GM21529 (cell line): Measurements from ENCODE around the gene POLR1A.

Experiments
- ATAC-seq: cut with Tn5 transposase; IDR thresholded peaks from one replicate; pipeline ENCODE4 v1.9.1; 2021; ENCODE audit not compliant: unreplicated experiment

POLR1A gene

DNA sequence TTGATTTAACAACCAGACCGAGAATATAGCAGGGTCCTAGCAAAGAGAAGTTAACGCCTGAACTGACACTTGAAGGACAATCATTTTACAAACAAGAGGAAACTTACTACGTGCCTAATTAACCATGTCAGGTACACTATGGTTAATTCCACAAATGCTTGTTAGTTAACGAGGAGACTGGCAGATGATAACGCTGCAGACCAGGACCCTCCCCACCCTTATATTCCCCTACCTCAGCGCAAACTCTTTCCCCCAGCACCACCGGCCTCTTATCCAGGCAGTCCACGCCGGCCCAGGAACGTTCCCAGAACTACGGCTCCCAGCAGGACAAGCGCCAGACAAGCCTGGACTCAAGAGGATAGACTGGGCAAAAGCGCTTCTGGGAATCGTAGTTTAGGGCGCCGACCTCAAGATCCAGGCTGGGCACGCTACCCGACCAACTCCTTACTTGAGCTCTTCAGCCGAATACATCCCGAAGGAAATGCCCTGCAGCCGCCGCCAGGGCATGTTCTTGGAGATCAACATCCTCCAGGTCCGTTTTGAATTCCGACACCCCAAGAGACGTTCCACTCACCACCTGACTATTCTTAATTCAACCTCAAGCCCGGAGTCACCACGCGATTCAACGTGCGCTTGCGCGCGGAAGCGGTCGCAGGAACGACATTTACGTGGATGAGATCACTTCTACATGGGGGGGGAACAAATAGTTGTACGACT, at the start of gene POLR1A:
TSS of gene POLR1A (minus strand) at position 635 of the 717 bp plus-strand sequence. CDS start at position 525, 110 bp downstream.
- ATAC-seq: peak; percentile 71

DNA sequence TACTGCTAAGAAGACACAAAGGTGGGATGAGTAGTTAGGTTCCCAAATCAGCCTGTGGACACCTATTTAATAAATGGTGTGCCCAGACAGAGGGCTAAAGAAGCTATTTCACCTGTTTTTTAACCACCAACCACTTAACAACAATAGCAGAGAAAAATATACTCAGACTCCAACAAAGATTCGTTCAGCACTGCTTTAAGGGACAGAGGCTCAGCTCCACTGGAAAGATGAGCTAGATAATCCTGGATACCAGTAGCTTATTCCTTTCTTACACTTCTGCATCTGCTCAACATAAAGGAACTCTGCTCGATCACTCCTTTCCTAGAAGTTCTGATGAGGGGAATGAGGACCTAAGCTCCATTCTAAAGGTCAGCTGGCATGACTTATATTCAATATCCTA, 44.8 kb upstream of the POLR1A start:
- ATAC-seq: no peak

- no peak for ATAC-seq
These were observed 42.1 kb upstream of the POLR1A start for GRCh38 chr2:86147793-86148192.

DNA sequence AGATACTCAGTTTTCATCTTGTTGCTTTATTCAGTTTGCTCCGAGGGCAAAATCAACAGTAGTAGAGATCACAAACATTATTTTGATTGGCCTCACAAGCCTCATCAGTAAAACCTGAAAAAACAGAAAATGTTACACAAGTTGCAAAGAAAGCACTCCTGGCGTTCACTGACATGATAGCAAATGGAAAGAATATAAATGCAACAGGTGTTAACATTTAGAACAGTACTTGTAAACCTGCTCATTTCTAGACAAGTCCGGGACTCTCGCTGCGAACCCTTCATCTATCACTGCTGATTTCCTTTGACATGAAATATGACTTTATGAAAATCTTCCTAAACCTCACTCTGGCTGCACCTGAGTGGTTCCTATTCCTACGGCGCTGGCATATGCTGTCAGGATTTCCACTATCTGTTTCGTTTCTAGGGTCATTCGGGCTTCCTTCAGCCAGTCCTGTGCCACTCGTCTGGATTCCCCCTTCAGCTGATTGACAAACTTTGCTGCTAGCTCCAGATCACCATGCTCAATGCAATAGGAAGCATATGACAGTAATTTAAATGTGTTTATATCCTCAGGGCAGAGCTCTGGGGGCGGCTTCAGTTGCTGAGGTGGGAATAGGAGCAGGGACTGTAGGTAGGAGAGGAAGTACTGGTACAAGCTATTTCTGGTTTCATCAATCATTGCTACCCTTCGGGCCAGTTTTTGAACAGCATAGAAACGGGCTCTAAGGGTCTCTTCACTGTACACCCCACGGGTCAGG, 38.4 kb upstream of the POLR1A start:
- no peak for ATAC-seq

DNA sequence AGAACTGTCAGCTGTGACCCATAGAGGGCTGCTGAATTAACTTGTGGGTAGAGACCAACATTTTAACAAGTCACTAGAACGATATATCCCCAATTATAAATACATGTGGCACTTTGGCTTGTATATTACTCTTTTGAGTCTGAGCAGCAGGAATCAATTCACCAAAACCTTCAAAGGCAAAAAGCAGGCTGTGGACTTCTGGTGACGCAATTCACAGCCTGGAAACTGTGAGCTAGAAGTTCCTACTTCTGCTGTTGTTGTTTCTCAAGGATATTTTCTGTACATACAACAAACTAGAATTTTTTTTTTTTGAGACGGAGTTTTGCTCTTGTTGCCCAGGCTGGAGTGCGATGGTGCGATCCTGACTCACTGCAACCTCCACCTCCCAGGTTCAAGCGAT, 37.6 kb upstream of the POLR1A start:
- no peak for ATAC-seq

GRCh38 chr2:86142436-86143257, 37.0 kb upstream of the POLR1A start:
- ATAC-seq: no peak

- no peak for ATAC-seq
These were observed 35.3 kb upstream of the POLR1A start for GRCh38 chr2:86140969-86141392.

- ATAC-seq: no peak
These were observed 34.3 kb upstream of the POLR1A start for GRCh38 chr2:86139981-86140380.

DNA sequence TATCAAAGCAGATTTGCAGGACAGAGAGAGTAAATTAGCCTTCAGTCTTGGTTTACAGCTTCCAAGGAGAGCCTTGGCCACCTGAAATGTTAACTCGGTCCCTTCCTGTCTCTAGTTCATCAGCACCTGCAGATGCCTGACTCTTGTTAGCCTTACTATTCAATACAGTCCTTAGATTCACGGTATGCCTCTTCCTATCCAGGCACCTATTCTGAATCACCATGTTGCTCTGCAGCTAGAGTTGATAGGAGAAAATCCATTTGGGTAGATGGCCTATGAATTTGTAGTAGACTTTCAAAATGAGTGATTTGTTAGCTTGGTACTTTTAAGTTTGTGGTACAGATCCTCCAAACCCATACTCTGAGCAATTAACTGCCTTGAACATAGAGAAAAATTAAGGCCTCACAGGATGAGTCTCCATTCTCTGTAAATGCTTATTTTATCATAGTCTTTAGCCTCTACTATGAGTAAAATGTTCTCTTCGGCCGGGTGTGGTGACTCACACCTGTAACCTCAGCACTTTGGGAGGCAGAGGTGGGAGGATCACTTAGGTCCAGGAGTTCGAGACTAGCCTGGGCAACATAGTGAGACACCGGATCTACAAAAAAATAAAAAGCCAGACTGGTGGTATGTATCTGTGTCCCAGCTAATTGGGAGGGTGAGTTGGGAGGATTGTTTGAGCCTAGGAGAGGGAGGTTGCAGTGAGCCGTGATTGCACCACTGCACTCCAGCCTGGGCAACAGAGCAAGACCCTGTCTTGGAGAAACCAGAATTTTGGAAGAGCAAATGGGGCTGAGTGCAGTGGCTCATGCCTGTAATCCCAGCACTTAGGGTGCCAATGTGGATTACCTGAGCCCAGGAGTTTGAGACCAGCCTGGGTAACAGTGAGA, 33.3 kb upstream of the POLR1A start:
- ATAC-seq: no peak

GRCh38 chr2:86136141-86136540, 30.5 kb upstream of the POLR1A start:
- no peak for ATAC-seq

- no peak for ATAC-seq
These were observed 30.0 kb upstream of the POLR1A start for GRCh38 chr2:86135653-86136052.

GRCh38 chr2:86134709-86135108, 29.0 kb upstream of the POLR1A start:
- no peak for ATAC-seq

- ATAC-seq: no peak
These were observed 19.0 kb upstream of the POLR1A start for GRCh38 chr2:86124683-86125082.

- ATAC-seq: no peak
These were observed 17.7 kb upstream of the POLR1A start for GRCh38 chr2:86123328-86123925.

- ATAC-seq: no peak
These were observed 12.4 kb upstream of the POLR1A start for GRCh38 chr2:86118130-86118529.

DNA sequence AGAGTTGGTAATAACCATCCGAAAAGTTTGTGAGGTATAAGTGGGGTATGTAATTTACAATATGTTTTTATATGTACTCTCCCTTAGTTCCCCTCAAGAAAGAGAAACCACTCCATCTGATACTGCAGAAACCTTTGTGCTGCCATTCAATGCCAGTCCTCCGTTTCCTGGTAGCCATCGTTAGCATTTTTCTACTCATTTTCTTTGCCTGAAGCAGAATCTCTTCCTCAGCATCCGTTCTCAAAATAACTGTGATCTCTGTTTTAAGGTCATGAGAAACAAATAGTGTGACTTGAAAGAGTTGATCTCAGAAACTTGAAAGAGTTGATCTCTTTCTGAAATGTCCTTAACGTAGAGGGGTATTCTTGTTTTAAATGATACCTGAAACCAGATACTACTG, 1.3 kb upstream of the POLR1A start:
- no peak for ATAC-seq

DNA sequence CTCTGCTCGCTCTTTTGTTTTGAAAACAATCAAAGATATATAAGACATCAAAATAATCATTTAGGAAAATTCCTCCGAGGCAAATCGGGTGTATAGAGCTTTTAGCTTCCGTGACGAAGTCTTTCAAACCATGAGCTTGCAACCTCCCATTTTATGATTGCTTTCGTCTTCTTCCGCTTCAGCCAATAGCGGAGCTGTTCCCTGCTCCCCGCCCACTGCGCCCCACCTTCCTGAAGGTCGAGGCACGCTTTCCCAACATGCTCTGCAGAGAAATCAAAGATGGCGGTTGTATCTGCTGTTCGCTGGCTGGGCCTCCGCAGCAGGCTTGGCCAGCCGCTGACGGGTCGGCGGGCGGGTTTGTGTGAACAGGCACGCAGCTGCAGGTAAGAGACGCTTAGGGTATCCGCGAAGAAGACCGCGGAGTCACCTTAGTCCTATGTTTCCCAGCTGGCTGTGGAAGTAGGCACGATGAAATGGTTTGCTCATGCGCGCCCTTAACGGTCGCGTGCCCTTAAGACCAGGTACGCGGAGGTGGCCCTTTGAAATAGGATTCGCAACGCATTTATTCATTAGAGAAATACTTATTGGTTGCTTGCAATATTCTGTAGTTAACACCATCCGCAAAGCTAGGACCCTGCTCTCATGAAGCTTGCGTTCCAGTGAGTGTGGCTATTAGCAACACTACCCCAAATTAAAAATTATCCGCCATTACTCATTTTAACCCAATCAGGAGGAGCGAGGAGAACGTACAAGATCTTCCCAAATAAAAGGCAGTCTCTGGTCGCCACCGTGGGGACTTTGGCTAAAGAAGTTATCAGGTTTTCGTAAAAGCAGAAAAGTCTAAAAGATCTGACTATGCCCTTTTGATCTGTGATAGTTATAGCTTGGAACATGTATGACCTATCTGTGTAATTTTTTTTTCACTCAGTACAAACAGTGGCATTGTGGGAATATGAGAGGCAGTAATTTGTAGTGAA, 571 bp upstream of the POLR1A start, which contains the start of gene PTCD3:
TSS of gene PTCD3 (plus strand) at position 267 of the 977 bp plus-strand sequence. CDS start at position 280, 13 bp downstream.
- peak; percentile 89 for ATAC-seq

GRCh38 chr2:86102157-86102556, 3.5 kb downstream of the POLR1A start:
- no peak for ATAC-seq

GRCh38 chr2:86097913-86098312, 7.8 kb downstream of the POLR1A start:
- no peak for ATAC-seq
